HFF-Myc (cell line): ENCODE results near the gene ZMIZ1.

ENCODE experiments used
- DNase-seq: peaks from one replicate; pipeline ENCODE4 v3.0.0-alpha.2; 2011; ENCODE audit warnings: low read depth; ENCODE audit errors: extremely low read depth
- H3K4me3 ChIP-seq: replicated peaks from 2 replicates; pipeline ENCODE4 v1.5.1; 2011; ENCODE audit warnings: low read depth, mild to moderate bottlenecking, control low read depth, low read length
- TF ChIP-seq, protein P1 (sequence below): IDR thresholded peaks from 2 replicates; pipeline ENCODE4 v1.5.1; 2012; ENCODE audit warnings: mild to moderate bottlenecking, low read depth, low read length, control low read depth; ENCODE audit errors: missing control alignments

Gene ZMIZ1

DNA sequence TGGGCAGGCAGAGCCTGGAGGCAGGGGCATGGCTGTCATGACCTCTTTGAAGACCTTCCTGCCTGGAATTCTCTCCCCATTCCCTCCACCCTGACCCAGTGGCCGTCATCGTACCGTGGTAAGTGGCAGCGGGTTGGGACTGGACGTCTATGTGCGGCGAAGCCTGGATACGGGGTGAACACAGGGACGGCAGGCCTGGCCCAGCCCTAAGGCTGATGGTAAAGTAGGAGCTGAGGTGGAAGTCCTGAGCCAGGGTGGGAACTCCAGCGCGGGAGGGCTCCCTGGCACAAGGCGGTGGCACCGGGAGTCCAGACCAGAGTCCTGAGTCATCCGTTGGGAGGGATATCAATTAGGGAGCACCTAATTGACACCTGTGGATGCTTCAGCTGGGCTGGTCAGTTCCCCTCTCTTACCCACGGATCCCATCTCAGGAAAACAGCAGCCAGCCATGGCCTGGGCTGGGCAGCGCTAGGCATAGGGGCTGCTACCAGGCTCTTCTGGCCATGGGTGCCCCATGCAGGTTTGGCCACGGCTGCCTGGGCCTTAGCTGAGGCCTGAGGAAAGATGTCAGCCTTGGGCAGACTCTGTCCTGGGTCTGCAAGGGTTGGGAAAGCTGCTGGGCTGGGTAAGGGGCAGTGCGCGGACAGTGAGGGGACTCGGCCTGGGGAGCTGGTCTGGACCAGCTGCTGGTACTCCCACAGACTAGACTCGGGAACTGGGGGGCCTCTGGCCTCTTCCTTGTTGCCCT lies 281.8 kb downstream of the ZMIZ1 start:
- no peak overlapping the region for H3K4me3 ChIP-seq
- DNase-seq: no peak

DNA sequence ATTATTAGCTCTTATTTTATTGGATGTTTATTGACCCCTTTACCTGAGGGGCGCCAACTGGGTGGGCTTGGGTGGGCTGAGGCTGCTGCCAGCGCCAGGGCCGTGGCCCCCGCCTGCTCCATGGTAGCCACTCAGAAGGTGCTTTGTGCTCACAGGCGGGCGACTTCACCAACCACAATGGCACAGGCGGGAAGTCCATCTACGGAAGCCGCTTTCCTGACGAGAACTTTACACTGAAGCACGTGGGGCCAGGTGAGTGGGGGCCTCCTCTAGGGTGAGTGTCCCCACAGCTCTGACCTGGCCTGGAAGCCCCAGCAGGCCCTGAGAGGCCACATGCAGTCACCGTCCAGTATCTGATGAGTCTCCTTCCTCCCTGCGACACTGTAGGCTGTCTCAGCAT lies 282.6 kb downstream of the ZMIZ1 start:
- DNase-seq: no peak
- TF ChIP-seq, protein P1, sequence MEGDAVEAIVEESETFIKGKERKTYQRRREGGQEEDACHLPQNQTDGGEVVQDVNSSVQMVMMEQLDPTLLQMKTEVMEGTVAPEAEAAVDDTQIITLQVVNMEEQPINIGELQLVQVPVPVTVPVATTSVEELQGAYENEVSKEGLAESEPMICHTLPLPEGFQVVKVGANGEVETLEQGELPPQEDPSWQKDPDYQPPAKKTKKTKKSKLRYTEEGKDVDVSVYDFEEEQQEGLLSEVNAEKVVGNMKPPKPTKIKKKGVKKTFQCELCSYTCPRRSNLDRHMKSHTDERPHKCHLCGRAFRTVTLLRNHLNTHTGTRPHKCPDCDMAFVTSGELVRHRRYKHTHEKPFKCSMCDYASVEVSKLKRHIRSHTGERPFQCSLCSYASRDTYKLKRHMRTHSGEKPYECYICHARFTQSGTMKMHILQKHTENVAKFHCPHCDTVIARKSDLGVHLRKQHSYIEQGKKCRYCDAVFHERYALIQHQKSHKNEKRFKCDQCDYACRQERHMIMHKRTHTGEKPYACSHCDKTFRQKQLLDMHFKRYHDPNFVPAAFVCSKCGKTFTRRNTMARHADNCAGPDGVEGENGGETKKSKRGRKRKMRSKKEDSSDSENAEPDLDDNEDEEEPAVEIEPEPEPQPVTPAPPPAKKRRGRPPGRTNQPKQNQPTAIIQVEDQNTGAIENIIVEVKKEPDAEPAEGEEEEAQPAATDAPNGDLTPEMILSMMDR: no peak
- H3K4me3 ChIP-seq: no peak overlapping the region

More for the DNA sequence above, 281.8 kb downstream of the ZMIZ1 start:
- TF ChIP-seq, protein P1: no peak

GRCh38 chr10:79352035-79352877 lies 283.5 kb downstream of the ZMIZ1 start:
- no peak for DNase-seq
- H3K4me3 ChIP-seq: no peak overlapping the region
- TF ChIP-seq, protein P1: no peak

DNA sequence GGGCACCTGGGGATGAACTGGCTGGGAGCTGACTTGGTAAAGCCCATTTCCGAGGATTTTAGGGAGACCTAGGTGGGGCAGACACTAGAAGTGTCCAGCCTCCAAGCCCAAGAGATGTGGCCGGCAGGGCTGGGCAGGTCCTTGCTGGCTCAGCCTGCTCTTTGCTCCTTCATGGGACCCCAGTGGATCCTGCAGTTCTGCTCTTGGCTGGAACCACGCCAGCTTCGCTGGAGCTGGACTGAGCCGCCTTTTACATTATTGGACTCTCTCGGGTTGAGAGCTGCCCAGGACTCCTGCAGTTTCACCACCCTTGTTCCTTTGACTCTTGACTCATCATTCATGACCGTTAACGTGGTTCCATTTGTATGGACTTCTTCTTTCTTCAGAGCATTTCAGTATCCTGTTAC lies 284.2 kb downstream of the ZMIZ1 start:
- DNase-seq: no peak
- no peak overlapping the region for H3K4me3 ChIP-seq
- TF ChIP-seq, protein P1: no peak

GRCh38 chr10:79353726-79354125 lies 285.0 kb downstream of the ZMIZ1 start:
- no peak overlapping the region for H3K4me3 ChIP-seq
- TF ChIP-seq, protein P1: no peak
- no peak for DNase-seq

- H3K4me3 ChIP-seq: no peak overlapping the region
- no peak for DNase-seq
- TF ChIP-seq, protein P1: no peak
These were observed 285.4 kb downstream of the ZMIZ1 start for GRCh38 chr10:79354141-79354540.
